Left lobe of liver (tissue), 2 donors: ENCODE data around the gene WSCD1. TPM values are rescaled to one million over a fixed set of nuclear protein-coding genes. Genes with fewer than 3 reads are reported as not detected.

Source experiments
- ATAC-seq: fragments of 200-7000 bp; cut with Tn5 transposase; one replicate; pipeline ENCODE4 v1.9.1; 2020; ENCODE audit warnings: mild to moderate bottlenecking, moderate library complexity
- DNase-seq: peaks from one replicate; pipeline ENCODE4 v3.0.0-alpha.2; 2020; ENCODE audit warnings: low spot score
- total RNA-seq: library from RNA; stranded (reverse); gene quantifications from one replicate; pipeline ENCODE4 v1.2.1, GENCODE V29; 2021
- donor health status: DM: no; HTN: no; CAD: no; lungs with moderate emphysema.
- donor health status: DM: no; HTN: yes; CAD: no.

WSCD1 gene
- 2.9 TPM for total RNA-seq

- DNase-seq (no peak), ATAC-seq (peak; percentile 75)
Measured at GRCh38 chr17:6069539-6070429, at the start of gene WSCD1. Gene WSCD1, plus strand, starts transcription at chr17:6070379. Its CDS starts 10,280 bp downstream, at chr17:6080659.

DNA sequence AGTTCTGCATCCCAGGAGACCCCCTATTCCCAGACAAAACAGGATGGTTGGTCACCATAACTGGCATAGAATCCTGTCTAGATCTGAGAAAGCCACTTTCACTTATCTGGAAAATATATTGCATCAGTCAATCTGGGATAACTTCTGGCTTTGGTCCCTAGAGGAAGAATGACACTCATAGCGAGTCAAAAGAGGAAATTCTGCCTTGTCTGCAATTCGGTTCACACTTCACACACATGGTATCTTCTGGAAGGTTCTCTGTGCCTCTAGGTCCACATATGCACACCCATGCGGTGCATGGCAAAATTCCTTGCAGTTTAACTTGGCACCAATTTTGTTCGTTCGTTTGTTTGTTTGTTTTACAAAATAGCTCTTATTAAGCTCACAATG is 49.2 kb upstream of the WSCD1 start:
- ATAC-seq (no peak), DNase-seq (no peak)

DNA sequence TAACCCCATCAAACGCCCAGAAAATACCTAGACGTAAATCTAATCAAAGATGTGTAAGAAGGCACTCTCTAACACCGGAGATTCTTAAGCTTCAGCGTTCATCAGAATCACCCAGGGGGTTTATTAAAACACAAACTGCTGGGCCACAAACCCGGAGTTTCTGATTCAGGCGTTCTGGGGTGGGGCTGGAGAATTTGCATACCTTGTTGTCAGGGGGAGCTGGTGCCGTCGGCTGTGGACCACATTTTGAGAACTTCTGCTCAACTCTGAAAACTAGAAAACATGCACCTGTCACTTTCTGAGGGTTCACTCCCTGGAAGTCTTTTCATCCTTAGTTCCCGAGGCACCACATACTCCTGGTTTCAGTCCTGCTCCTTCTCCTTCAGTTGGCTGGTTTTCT is 48.6 kb upstream of the WSCD1 start:
- ATAC-seq (no peak), DNase-seq (no peak)

GRCh38 chr17:6023036-6023831 is 46.9 kb upstream of the WSCD1 start:
- DNase-seq, result no peak
- ATAC-seq, result no peak

DNA sequence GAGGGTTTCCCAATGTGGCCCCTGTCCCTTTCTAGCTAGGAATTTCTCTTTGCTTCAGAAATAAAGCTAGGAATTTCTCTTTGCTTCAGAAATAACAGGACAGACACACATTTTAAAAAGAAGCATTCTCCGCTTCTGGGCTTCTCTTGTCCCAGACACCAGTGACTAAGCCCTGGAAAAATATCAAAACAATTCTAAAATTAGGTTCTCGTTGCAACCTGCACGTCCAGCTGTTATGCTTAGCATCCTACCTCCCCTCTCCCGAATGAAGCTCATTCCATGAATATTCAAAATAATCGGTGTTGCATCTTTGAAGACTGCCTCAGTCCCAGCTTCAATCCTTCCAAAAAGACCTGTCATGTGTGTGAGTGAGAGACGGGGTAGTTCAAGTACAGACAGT is 45.6 kb upstream of the WSCD1 start:
- no peak for ATAC-seq
- no peak for DNase-seq

- no peak for DNase-seq
- no peak for ATAC-seq
Measured at GRCh38 chr17:6027342-6028024, 42.7 kb upstream of the WSCD1 start.

DNA sequence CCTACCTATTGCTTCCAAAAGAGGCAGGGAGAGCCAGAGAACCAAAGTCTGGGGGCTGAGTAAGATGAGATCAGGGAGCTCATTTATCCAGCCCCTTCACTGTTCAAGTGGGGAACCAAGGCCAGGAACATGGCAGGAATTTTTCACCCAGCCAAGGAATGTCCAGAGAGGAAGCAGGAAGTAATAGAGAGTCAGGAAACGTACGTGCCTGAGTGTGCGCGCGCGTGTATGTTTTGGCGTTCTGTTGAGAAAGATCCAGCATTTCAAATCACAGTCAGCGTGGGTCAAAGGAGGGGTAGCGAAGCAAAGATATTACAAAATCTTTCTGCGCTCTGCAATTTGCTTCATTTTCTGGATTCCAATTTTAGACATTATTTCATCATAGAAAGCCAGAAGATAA is 41.9 kb upstream of the WSCD1 start:
- ATAC-seq, result no peak
- DNase-seq, result no peak

- DNase-seq, result no peak
- no peak for ATAC-seq
Measured at GRCh38 chr17:6035801-6036394, 34.3 kb upstream of the WSCD1 start.

GRCh38 chr17:6040504-6040903 is 29.7 kb upstream of the WSCD1 start:
- ATAC-seq (peak; percentile 97), DNase-seq (peak; percentile 54)

DNA sequence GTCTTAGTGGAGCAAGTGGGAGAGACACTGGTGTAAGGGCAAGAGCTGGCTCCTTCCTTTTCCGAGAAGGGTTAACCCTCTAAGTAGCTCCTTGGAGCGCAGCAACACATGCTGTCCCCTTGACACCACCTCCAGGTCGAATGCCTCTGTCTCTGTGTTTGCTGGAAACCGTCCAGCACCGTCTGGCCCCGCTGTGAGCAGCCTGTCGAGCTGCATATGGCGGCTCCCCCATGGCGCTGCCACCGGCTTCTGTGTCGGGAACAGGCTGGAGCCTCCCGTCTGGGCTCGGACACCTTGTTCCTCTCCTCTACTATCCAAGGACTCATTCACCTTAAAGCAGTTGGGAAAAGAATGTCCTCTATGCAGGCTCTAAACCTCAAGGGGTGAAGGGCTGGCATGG is 28.9 kb upstream of the WSCD1 start:
- ATAC-seq (no peak), DNase-seq (no peak)

DNA sequence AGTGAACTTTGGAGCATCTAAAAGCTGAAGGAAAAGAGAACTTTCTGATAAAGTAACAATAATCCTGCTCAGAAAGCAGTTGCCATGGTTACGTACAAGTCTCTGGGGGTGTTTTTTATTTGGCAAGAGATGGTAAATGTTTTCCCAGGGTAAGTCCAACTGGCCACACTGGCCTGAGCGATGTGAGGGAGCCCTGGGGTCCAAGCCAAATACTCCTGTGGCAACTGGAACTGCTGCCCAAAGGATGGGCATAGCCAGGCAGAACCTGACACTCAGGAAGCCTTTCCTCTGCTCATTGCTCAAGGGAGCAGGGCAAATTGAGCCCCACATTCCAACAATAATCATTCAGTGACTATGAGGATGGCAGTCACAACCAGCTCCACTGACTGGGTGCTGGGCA is 26.8 kb upstream of the WSCD1 start:
- DNase-seq (no peak), ATAC-seq (no peak)

GRCh38 chr17:6044261-6044660 is 25.9 kb upstream of the WSCD1 start:
- ATAC-seq (no peak), DNase-seq (no peak)

- ATAC-seq, result no peak
- DNase-seq, result no peak
Measured at GRCh38 chr17:6045621-6046357, 24.4 kb upstream of the WSCD1 start.

- DNase-seq (no peak), ATAC-seq (no peak)
Measured at GRCh38 chr17:6046431-6046830, 23.7 kb upstream of the WSCD1 start.

- DNase-seq (no peak), ATAC-seq (no peak)
Measured at GRCh38 chr17:6046931-6047330, 23.2 kb upstream of the WSCD1 start.

- no peak for ATAC-seq
- DNase-seq, result no peak
Measured at GRCh38 chr17:6047966-6048365, 22.2 kb upstream of the WSCD1 start.

- DNase-seq, result no peak
Measured at GRCh38 chr17:6048486-6048885, 21.7 kb upstream of the WSCD1 start.

DNA sequence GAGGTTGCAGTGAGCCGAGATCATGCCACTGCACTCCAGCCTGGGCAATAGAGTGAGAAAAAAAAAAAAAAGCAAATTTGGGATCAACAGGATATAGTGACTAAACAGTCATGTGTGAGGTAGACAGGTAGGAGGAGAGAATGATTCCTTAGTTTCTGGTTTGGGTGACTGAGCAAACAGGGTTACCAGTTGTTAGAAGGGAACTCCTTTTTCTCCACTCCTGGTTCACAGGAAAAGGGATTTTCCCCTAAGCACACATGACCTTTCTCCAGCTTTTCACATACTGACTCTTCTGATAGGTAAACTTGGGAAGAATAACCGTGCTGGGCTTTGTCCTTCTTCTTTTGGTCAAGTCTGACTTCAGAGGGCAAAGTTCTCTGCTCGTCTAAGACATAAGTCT is 17.3 kb upstream of the WSCD1 start:
- DNase-seq, result no peak
- no peak for ATAC-seq

More at GRCh38 chr17:6048486-6048885, 21.7 kb upstream of the WSCD1 start:
- ATAC-seq, result no peak

DNA sequence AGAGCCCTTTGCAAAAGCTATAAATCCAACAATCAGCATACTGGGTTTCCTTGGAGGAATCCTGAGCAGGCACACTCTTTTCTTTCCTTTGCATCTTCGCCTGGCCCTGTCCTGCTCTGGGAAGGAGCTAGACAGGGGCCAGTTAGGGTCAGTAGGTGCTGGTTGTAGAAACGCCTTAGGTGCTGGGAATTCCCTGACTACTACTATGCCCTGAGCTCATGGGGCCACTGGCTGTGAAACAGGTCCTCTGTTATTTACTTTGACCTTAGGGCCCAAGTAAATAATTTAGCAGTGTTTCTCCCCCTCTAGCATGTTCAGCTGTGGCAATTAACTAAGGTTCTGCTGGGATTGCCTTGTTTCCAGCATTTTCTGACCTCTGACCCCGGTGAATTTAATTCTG is 15.8 kb upstream of the WSCD1 start:
- DNase-seq (no peak), ATAC-seq (no peak)

GRCh38 chr17:6056104-6056503 is 14.1 kb upstream of the WSCD1 start:
- no peak for DNase-seq
- ATAC-seq, result no peak
